GM12874 (cell line): Measurements from ENCODE around the gene SLC26A5.

Source experiments
- TF ChIP-seq, protein P1 (sequence below): IDR thresholded peaks from 2 replicates; pipeline ENCODE4 v1.5.1; 2011; ENCODE audit warnings: low read depth, mild to moderate bottlenecking, control low read depth, low read length, moderate library complexity; ENCODE audit not compliant: insufficient read depth

SLC26A5 gene

DNA sequence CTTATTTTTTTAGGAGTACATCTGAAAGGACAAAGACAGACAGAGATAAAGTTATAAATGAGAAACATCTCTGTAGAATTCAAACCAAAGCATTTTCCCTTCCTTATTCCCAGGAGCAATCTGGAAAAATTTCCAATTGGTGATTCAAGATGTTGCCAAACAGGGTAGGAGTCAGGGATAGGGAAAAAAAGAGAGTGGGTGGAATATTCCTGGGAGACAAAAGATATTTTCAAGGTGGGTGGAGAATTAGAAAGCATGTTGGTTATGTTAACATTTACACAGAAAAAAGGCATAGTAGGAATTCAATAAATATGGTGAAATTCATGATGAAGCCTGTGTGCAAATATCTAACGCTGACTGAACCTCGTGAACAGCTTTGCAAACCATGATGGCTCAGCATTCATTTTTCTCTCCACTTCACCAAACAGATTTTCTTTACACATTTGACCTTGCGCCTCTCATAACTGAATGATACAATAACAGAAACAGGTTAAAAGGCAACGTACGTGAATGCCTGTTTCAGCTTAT lies 25.1 kb downstream of the SLC26A5 start:
- TF ChIP-seq, protein P1, sequence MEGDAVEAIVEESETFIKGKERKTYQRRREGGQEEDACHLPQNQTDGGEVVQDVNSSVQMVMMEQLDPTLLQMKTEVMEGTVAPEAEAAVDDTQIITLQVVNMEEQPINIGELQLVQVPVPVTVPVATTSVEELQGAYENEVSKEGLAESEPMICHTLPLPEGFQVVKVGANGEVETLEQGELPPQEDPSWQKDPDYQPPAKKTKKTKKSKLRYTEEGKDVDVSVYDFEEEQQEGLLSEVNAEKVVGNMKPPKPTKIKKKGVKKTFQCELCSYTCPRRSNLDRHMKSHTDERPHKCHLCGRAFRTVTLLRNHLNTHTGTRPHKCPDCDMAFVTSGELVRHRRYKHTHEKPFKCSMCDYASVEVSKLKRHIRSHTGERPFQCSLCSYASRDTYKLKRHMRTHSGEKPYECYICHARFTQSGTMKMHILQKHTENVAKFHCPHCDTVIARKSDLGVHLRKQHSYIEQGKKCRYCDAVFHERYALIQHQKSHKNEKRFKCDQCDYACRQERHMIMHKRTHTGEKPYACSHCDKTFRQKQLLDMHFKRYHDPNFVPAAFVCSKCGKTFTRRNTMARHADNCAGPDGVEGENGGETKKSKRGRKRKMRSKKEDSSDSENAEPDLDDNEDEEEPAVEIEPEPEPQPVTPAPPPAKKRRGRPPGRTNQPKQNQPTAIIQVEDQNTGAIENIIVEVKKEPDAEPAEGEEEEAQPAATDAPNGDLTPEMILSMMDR, result no peak

DNA sequence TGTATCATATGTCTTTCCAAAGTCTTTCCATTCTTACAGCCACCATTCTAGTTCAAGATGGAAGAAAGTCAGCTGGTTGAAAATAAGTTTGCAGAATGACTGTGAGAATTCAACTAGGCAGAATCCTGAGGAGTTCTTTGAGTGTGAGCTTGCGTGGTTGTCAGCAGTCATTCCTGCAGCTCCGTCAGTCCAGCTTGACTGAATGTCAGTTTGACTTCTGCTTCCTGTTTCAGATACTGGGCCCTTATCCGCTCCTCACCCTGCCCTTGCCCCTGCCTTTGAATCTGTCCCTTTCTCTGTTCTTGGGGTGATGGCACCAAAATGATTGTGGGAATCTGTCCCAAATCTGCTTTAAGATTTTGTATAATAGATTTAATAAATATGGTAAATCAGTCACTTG lies 27.8 kb downstream of the SLC26A5 start:
- TF ChIP-seq, protein P1, result no peak

DNA sequence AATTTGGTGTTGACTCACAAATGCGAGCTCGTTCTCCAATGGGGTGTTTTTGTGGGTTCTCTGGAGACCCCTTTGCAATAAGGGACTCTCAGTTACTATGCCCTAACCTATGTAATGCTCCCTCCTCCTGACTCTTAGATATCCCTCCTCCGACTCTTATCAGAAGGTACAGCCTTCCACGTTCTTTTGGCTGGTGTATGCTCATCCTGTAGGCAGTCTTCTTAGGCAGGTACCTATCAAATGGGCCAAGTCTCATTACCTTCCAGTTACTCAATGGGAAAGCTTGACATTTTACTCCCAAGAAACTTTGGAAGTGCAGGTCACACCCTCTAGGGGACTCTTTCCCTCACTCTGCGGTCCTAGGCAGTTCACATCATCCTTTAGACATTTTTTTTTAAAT lies 32.6 kb downstream of the SLC26A5 start:
- TF ChIP-seq, protein P1, result no peak

DNA sequence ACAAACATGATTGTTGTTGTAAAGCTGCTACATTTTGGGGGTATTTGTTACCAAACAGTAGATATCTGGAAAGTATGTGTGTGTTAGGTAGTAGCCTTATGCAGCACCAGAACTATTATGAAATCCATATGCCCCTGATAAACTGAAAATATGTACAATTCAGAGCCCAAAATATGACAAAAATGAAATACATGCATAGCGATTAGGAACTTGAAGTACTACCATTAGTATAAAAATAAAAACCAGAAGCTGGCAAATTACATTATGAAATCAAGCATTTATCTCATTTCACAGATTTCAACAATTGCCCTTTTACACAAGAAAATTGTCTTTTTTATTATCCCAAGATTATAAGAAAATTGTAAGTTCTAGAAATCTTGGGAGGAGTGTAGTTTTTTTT lies 33.9 kb downstream of the SLC26A5 start:
- TF ChIP-seq, protein P1, result no peak

- TF ChIP-seq, protein P1, result no peak
Measured at GRCh38 chr7:103398483-103399127, 47.4 kb downstream of the SLC26A5 start.

DNA sequence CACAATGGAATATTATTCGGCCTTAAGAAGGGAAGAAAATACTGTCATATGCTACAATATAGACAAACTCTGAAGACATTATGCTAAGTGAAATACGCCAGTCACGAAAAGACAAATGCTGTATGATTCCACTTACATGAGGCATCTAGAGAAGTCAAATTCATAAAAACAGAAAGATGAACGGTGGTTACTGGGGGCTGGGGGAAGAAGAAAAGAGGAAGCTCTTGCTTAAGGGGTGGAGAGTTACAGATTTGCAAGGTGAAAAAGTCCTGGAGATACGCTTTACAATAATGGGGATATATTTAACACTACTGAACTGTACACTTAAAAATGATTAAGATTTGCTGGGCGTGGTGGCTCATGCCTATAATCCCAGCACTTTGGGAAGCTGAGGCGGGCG lies 49.5 kb downstream of the SLC26A5 start:
- TF ChIP-seq, protein P1, result no peak

DNA sequence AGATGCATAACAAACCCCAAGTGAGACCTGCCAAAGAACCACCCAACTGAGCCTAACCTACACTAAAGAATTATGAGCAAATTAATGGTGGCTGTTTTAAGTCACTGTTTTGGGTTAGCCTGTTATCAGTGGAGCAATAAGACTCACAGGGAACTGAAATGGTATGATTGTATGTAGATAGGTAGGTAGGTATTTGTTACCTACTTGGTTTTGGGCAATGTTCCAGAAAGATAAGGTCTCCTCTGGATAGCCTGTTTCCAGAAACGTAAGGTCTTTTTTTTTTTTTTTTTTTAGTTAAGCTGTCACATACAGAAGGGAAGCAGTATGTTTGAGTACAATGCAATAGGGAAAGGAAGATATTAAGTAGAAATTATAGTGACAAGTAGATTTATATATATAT lies 50.9 kb downstream of the SLC26A5 start:
- TF ChIP-seq, protein P1, result no peak
